SK-N-SH treated with all-trans-retinoic acid at 6 μM for 48 hours (cell line): ENCODE measurements around the gene FAM3D.

Source experiments
- ATAC-seq: fragments of 200-7000 bp; cut with Tn5 transposase; 3 replicates; pipeline ENCODE4 v1.9.1; 2020; ENCODE audit warnings: mild to moderate bottlenecking, moderate library complexity
- ARNTL ChIP-seq: fragments of 450-650 bp; formaldehyde crosslinking; IDR thresholded peaks from 2 replicates; pipeline ENCODE4 v1.5.0; 2020; ENCODE audit warnings: low read depth, mild to moderate bottlenecking, moderate library complexity, borderline replicate concordance
- CSDC2 ChIP-seq: fragments of 250-450 bp; sonication (Bioruptor Pico); IDR thresholded peaks from 2 replicates; pipeline ENCODE4 v1.5.0; 2020; ENCODE audit warnings: mild to moderate bottlenecking, moderate library complexity
- ESRRG ChIP-seq: fragments of 250-450 bp; sonication (Bioruptor Pico); IDR thresholded peaks from 2 replicates; pipeline ENCODE4 v1.6.1; 2021; ENCODE audit warnings: mild to moderate bottlenecking
- ISL1 ChIP-seq: fragments of 250-450 bp; sonication (Bioruptor Pico); IDR thresholded peaks from 2 replicates; pipeline ENCODE4 v2.1.2; 2022; ENCODE audit warnings: mild to moderate bottlenecking, moderate library complexity
- OSR1 ChIP-seq: fragments of 250-450 bp; sonication (Bioruptor Pico); IDR thresholded peaks from 2 replicates; pipeline ENCODE4 v1.8.0; 2022; ENCODE audit warnings: moderate library complexity, mild to moderate bottlenecking, inconsistent platforms
- PPARA ChIP-seq: fragments of 250-450 bp; sonication (Bioruptor Pico); IDR thresholded peaks from 2 replicates; pipeline ENCODE4 v1.5.0; 2020; ENCODE audit warnings: mild to moderate bottlenecking, borderline replicate concordance
- RARB ChIP-seq: fragments of 250-450 bp; sonication (Bioruptor Pico); IDR thresholded peaks from 2 replicates; pipeline ENCODE4 v1.8.0; 2021; ENCODE audit warnings: mild to moderate bottlenecking, moderate library complexity
- TCF4 ChIP-seq: fragments of 250-450 bp; sonication (Bioruptor Pico); IDR thresholded peaks from 2 replicates; pipeline ENCODE4 v1.8.0; 2021; ENCODE audit warnings: mild to moderate bottlenecking, moderate library complexity, borderline replicate concordance
- TOX ChIP-seq: fragments of 250-450 bp; sonication (Bioruptor Pico); IDR thresholded peaks from 2 replicates; pipeline ENCODE4 v1.8.0; 2021; ENCODE audit warnings: mild to moderate bottlenecking, moderate library complexity, borderline replicate concordance
- TSHZ2 ChIP-seq: fragments of 250-450 bp; sonication (Bioruptor Pico); IDR thresholded peaks from 2 replicates; pipeline ENCODE4 v1.5.0; 2020; ENCODE audit warnings: mild to moderate bottlenecking, moderate library complexity
- ZC3H10 ChIP-seq: fragments of 250-450 bp; sonication (Bioruptor Pico); IDR thresholded peaks from 2 replicates; pipeline ENCODE4 v1.5.1; 2021; ENCODE audit warnings: mild to moderate bottlenecking, moderate library complexity
- ZFP3 ChIP-seq: fragments of 250-450 bp; sonication (Bioruptor Pico); IDR thresholded peaks from 2 replicates; pipeline ENCODE4 v1.5.0; 2020; ENCODE audit warnings: mild to moderate bottlenecking, moderate library complexity
- ZNF70 ChIP-seq: fragments of 450-650 bp; formaldehyde crosslinking; IDR thresholded peaks from 2 replicates; pipeline ENCODE4 v1.5.0; 2020; ENCODE audit warnings: mild to moderate bottlenecking, moderate library complexity
- ZNF8 ChIP-seq: fragments of 450-650 bp; formaldehyde crosslinking; IDR thresholded peaks from 2 replicates; pipeline ENCODE4 v1.5.0; 2020; ENCODE audit warnings: mild to moderate bottlenecking, moderate library complexity
- TF ChIP-seq, protein P1 (sequence below): fragments of 250-450 bp; sonication (Bioruptor Pico); IDR thresholded peaks from 2 replicates; pipeline ENCODE4 v1.5.1; 2020; ENCODE audit warnings: low read depth, mild to moderate bottlenecking, moderate library complexity
- TF ChIP-seq, protein P2 (sequence below): fragments of 250-450 bp; sonication (Bioruptor Pico); IDR thresholded peaks from 2 replicates; pipeline ENCODE4 v1.5.1; 2021; ENCODE audit warnings: mild to moderate bottlenecking, moderate library complexity
- TF ChIP-seq, protein P3 (sequence below): fragments of 250-450 bp; sonication (Bioruptor Pico); IDR thresholded peaks from 2 replicates; pipeline ENCODE4 v1.8.0; 2021; ENCODE audit warnings: low read depth, mild to moderate bottlenecking, moderate library complexity, borderline replicate concordance

FAM3D gene

GRCh38 chr3:58633157-58633865, 33.3 kb downstream of the FAM3D start:
- ATAC-seq, result no peak
- no peak for TF ChIP-seq TSHZ2 (CRISPR knock-in tag)
- no peak for TF ChIP-seq CSDC2 (CRISPR knock-in tag)
- no peak for TF ChIP-seq RARB (CRISPR knock-in tag)
- TF ChIP-seq ISL1 (CRISPR knock-in tag), result no peak
- no peak for TF ChIP-seq PPARA (CRISPR knock-in tag)
- no peak for TF ChIP-seq ESRRG (CRISPR knock-in tag)
- TF ChIP-seq TOX, result no peak
- TF ChIP-seq, protein P1, sequence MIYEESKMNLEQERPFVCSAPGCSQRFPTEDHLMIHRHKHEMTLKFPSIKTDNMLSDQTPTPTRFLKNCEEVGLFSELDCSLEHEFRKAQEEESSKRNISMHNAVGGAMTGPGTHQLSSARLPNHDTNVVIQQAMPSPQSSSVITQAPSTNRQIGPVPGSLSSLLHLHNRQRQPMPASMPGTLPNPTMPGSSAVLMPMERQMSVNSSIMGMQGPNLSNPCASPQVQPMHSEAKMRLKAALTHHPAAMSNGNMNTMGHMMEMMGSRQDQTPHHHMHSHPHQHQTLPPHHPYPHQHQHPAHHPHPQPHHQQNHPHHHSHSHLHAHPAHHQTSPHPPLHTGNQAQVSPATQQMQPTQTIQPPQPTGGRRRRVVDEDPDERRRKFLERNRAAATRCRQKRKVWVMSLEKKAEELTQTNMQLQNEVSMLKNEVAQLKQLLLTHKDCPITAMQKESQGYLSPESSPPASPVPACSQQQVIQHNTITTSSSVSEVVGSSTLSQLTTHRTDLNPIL (CRISPR knock-in tag), result no peak
- TF ChIP-seq, protein P2, sequence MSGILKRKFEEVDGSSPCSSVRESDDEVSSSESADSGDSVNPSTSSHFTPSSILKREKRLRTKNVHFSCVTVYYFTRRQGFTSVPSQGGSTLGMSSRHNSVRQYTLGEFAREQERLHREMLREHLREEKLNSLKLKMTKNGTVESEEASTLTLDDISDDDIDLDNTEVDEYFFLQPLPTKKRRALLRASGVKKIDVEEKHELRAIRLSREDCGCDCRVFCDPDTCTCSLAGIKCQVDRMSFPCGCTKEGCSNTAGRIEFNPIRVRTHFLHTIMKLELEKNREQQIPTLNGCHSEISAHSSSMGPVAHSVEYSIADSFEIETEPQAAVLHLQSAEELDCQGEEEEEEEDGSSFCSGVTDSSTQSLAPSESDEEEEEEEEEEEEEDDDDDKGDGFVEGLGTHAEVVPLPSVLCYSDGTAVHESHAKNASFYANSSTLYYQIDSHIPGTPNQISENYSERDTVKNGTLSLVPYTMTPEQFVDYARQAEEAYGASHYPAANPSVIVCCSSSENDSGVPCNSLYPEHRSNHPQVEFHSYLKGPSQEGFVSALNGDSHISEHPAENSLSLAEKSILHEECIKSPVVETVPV (CRISPR knock-in tag), result no peak
- no peak for TF ChIP-seq ARNTL (CRISPR knock-in tag)
- TF ChIP-seq ZC3H10 (CRISPR knock-in tag), result no peak
- TF ChIP-seq ZFP3 (CRISPR knock-in tag), result no peak
- TF ChIP-seq, protein P3, sequence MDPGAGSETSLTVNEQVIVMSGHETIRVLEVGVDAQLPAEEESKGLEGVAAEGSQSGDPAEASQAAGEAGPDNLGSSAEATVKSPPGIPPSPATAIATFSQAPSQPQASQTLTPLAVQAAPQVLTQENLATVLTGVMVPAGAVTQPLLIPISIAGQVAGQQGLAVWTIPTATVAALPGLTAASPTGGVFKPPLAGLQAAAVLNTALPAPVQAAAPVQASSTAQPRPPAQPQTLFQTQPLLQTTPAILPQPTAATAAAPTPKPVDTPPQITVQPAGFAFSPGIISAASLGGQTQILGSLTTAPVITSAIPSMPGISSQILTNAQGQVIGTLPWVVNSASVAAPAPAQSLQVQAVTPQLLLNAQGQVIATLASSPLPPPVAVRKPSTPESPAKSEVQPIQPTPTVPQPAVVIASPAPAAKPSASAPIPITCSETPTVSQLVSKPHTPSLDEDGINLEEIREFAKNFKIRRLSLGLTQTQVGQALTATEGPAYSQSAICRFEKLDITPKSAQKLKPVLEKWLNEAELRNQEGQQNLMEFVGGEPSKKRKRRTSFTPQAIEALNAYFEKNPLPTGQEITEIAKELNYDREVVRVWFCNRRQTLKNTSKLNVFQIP, result no peak

- TF ChIP-seq, protein P1 (CRISPR knock-in tag), result no peak
- TF ChIP-seq, all 23 proteins: peak for 0
- no peak for ATAC-seq
Observed at GRCh38 chr3:58631742-58632141, 34.8 kb downstream of the FAM3D start.

DNA sequence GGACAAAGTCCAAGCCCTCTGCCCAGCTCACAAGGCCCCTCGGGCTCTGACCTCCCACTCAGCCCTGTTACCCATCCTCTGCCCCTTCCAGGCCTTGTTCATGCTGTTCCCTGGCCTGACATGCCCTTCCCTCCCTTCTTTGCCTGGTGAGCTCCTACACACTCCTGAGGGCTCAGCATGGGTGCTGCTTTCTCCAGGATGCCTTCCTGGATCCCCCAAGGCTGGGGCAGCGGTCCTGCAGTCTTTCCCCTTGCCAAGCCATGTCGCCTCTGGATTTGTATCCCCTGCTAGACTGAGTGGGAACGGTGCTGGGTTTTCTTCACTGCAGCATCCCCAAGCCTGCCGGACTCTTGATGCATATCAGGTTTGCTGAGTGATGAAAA, 35.9 kb downstream of the FAM3D start:
- TF ChIP-seq OSR1 (CRISPR knock-in tag) (no peak), ZFP3 (CRISPR knock-in tag) (peak; percentile 91)
- ATAC-seq, result no peak

DNA sequence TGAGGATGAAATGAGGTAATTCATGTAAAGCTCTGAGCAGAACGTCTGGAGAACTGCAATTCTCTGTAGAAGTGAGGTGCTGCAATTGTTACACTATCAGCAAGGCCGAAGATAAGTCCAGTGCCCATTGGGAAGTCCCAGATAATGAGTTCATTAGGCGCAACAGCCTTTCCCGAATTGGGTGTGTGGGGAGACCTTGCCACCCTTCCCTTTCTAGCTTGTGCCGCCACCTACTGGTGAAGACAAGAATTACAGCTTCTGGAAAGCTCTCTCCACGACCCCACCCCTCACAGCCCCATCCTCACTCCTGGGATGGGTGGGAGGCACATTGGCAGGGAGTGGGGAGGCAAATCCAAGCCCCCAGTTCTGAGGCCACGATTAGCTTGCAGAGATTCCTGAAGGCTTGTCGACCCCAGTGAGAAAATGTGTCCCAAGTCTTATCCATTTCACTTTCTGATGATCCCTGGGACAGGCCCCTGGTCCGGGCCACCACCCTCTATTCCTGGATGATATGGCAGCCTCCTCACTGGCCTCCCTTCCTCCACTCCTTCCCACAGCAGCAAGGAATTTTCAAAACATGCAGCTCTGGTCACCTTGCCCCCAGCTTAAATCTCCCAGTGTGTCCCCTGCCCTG, 36.4 kb downstream of the FAM3D start:
- ATAC-seq, result peak; percentile 59
- TF ChIP-seq TSHZ2 (CRISPR knock-in tag) (no peak), ZFP3 (CRISPR knock-in tag) (no peak), CSDC2 (CRISPR knock-in tag) (no peak), ZNF70 (CRISPR knock-in tag) (no peak), ZNF8 (CRISPR knock-in tag) (no peak), ARNTL (CRISPR knock-in tag) (no peak), TCF4 (CRISPR knock-in tag) (no peak)
